CD14-positive monocyte (primary cell): ENCODE results near the gene C11orf98. TPM values are rescaled to one million over a fixed set of nuclear protein-coding genes. Genes with fewer than 3 reads are reported as not detected.

Experiments used
- DNase-seq, 3 donors: peaks; one replicate each; pipeline ENCODE4 v3.0.0-alpha.2; 2011 to 2022
- H2AFZ ChIP-seq: 2 replicates; pipeline ENCODE4 v1.6.0; 2012; ENCODE audit warnings: mild to moderate bottlenecking, low read depth, low read length, inconsistent platforms; ENCODE audit not compliant: insufficient read depth, poor library complexity, severe bottlenecking
- H3K27ac ChIP-seq, 2 donors: 1 replicate in 1 of 2; 2 replicates in 1 of 2; pipeline ENCODE4 v1.5.1; 2012 to 2013; ENCODE audit warnings: low read length in 2 of 2, control low read depth in 1 of 2, inconsistent platforms in 1 of 2, low read depth in 1 of 2, mild to moderate bottlenecking in 1 of 2
- H3K27me3 ChIP-seq, 2 donors: one replicate each; pipeline versions ENCODE4 v1.6.0 to v1.6.1; 2011 to 2013; ENCODE audit warnings: low read length in 2 of 2; ENCODE audit not compliant: control insufficient read depth in 2 of 2, insufficient read depth in 2 of 2
- H3K36me3 ChIP-seq, 2 donors: replicated peaks in 1 of 2; 1 replicate in 1 of 2; 2 replicates in 1 of 2; pipeline versions ENCODE4 v1.5.1 to v1.6.1; 2012 to 2013; ENCODE audit warnings: low read length in 2 of 2, control low read depth in 1 of 2, inconsistent platforms in 1 of 2, mild to moderate bottlenecking in 1 of 2; ENCODE audit not compliant: insufficient read depth in 2 of 2, control insufficient read depth in 1 of 2
- H3K4me1 ChIP-seq, 2 donors: 1 replicate in 1 of 2; 2 replicates in 1 of 2; pipeline versions ENCODE4 v1.5.1 to v1.6.1; 2012 to 2013; ENCODE audit warnings: low read length in 2 of 2, control low read depth in 1 of 2, inconsistent platforms in 1 of 2, mild to moderate bottlenecking in 1 of 2, moderate library complexity in 1 of 2; ENCODE audit not compliant: insufficient read depth in 2 of 2, control insufficient read depth in 1 of 2
- H3K4me2 ChIP-seq: replicated peaks from 2 replicates; pipeline ENCODE3; 2012; ENCODE audit warnings: low read length, moderate library complexity, mild to moderate bottlenecking; ENCODE audit not compliant: poor library complexity, severe bottlenecking; ENCODE audit errors: extremely low read depth
- H3K4me3 ChIP-seq, 3 experiments: fragments of 200-600 bp in 1 of 3; sonication (generic) in 1 of 3; replicated peaks in 1 of 3; 1 replicate in 2 of 3; 2 replicates in 1 of 3; pipeline ENCODE4 v1.5.1; 2011 to 2013; ENCODE audit warnings: low read length in 3 of 3, mild to moderate bottlenecking in 3 of 3, control low read depth in 2 of 3, low read depth in 2 of 3, inconsistent platforms in 1 of 3, moderate library complexity in 1 of 3
- H3K79me2 ChIP-seq: 2 replicates; pipeline ENCODE4 v1.6.0; 2012; ENCODE audit warnings: mild to moderate bottlenecking, control low read depth, inconsistent platforms, low read length, moderate library complexity; ENCODE audit not compliant: insufficient read depth
- H3K9ac ChIP-seq: 2 replicates; pipeline ENCODE4 v1.6.0; 2017; ENCODE audit warnings: low read length, mild to moderate bottlenecking; ENCODE audit not compliant: insufficient read depth, poor library complexity, severe bottlenecking
- H3K9me3 ChIP-seq, 2 donors: replicated peaks in 1 of 2; 1 replicate in 1 of 2; 2 replicates in 1 of 2; pipeline versions ENCODE4 v1.5.1 to v1.6.1; 2012 to 2013; ENCODE audit warnings: low read length in 2 of 2, control low read depth in 1 of 2; ENCODE audit not compliant: control insufficient read depth in 1 of 2, insufficient read depth in 1 of 2
- H4K20me1 ChIP-seq: 2 replicates; pipeline ENCODE4 v1.6.0; 2012; ENCODE audit warnings: mild to moderate bottlenecking, low read length, control low read depth, moderate library complexity; ENCODE audit not compliant: insufficient read depth
- H3K27ac Mint-ChIP-seq, 7 donors: one replicate each; pipeline ENCODE4 v1.8.0; 2020; ENCODE audit warnings: mild to moderate bottlenecking in 7 of 7, mixed read lengths in 7 of 7, moderate library complexity in 6 of 7, inconsistent platforms in 2 of 7
- H3K27me3 Mint-ChIP-seq, 3 donors: one replicate each; pipeline ENCODE4 v1.8.0; 2021 to 2022; ENCODE audit warnings: low read depth in 3 of 3, mild to moderate bottlenecking in 3 of 3, mixed read lengths in 3 of 3, moderate library complexity in 3 of 3, inconsistent platforms in 1 of 3
- H3K36me3 Mint-ChIP-seq, 2 donors: one replicate each; pipeline ENCODE4 v1.8.0; 2020; ENCODE audit warnings: mixed read lengths in 2 of 2, inconsistent platforms in 1 of 2, mild to moderate bottlenecking in 1 of 2
- H3K4me1 Mint-ChIP-seq: one replicate; pipeline ENCODE4 v1.8.0; 2020; ENCODE audit warnings: mild to moderate bottlenecking, mixed read lengths
- H3K4me3 Mint-ChIP-seq, 2 donors: one replicate each; pipeline ENCODE4 v1.8.0; 2020; ENCODE audit warnings: mild to moderate bottlenecking in 2 of 2, mixed read lengths in 2 of 2, moderate library complexity in 1 of 2
- H3K9me3 Mint-ChIP-seq, 7 donors: one replicate each; pipeline ENCODE4 v1.8.0; 2020 to 2022; ENCODE audit warnings: mixed read lengths in 7 of 7, mild to moderate bottlenecking in 6 of 7, moderate library complexity in 6 of 7, inconsistent platforms in 2 of 7
- CTCF ChIP-seq: fragments of 200-600 bp; IDR thresholded peaks from one replicate; pipeline ENCODE4 v1.8.0; 2022; ENCODE audit warnings: antibody characterized with exemption, mild to moderate bottlenecking
- WGBS: methylation state at CpG from one replicate; pipeline ENCODE4 v1.1.5; 2013; ENCODE audit warnings: missing lambda C conversion rate; ENCODE audit not compliant: insufficient coverage; 5-methylcytosine and 5-hydroxymethylcytosine counted together
- intact Hi-C, 2 donors: fragments of 100-400 bp; cut with micrococcal nuclease; formaldehyde crosslinking; loops; one replicate each; pipeline versions ENCODE4 v1.15.0 to v1.15.1; 2023
- polyA plus RNA-seq, 3 donors: library from polyadenylated mRNA; depleted of rRNA in 1 of 3; unstranded in 2 of 3; stranded (reverse) in 1 of 3; fragments of 300-500 nt in 2 of 3; fragments of >200 nt in 1 of 3; fragmentation: Illumina TruSeq in 2 of 3; gene quantifications; 1 replicate in 2 of 3; 2 replicates in 1 of 3; pipeline ENCODE4 v1.2.3, GENCODE V29; 2012 to 2021
- small RNA-seq: library from RNA; depleted of rRNA; stranded (forward); fragments of <200 nt; gene quantifications from one replicate; pipeline ENCODE3, GENCODE V24; 2012; ENCODE audit warnings: low read depth; ENCODE audit not compliant: insufficient read length

Gene C11orf98
- polyA plus RNA-seq, 3 donors = 25.9 to 78.2 (median 74.6) TPM

- intact Hi-C loops = loop anchor here in 1 of 2 donors (10.0 kb wide), 1 partner anchor 241 kb away; no protein-coding TSS in a partner anchor
- Histone ChIP-seq H3K27me3 (no peaks in the 10 kb centered on the region), H3K79me2 (peaks cover 16% of the 10 kb centered on the region), H3K4me2 (peak overlapping the region; percentile 91), H3K9me3 (no peaks in the 10 kb centered on the region), H3K4me3 (peak overlapping the region in 1 of 3 experiments; percentile 98), H2AFZ (peak overlapping the region; percentile 94), H3K4me1 (peaks cover 19 to 28% of the 10 kb centered on the region in 2 donors), H3K36me3 (peaks cover 19 to 47% of the 10 kb centered on the region in 2 donors), H4K20me1 (no peaks in the 10 kb centered on the region), H3K9ac (no peak overlapping the region), H3K27ac (peak overlapping the region; percentile 13 to 86)
- Mint-ChIP-seq H3K9me3 (peaks cover 0 to 2% (median 0%) of the 10 kb centered on the region in 7 donors), H3K36me3 (peaks cover 40 to 58% of the 10 kb centered on the region in 2 donors), H3K27me3 (peaks cover 0 to 2% (median 0%) of the 10 kb centered on the region in 3 donors), H3K4me1 (peaks cover 24% of the 10 kb centered on the region), H3K4me3 (peak overlapping the region in 1 of 2 donors; percentile 66), H3K27ac (peak overlapping the region in 6 of 7 donors; percentile 8 to 85 (median 62))
- WGBS = 81% methylated on average over 14 of the region's 15 CpGs
- no peak for DNase-seq
- no peak for TF ChIP-seq CTCF
Measured at GRCh38 chr11:62613291-62613778, 51.7 kb downstream of the C11orf98 start.

Small RNA genes within 50 kb of the gene (small RNA-seq; reads per million reads assigned to genes)
- not detected for gene SNORA57

Other genes with a start within 250 kb of the C11orf98 start
- not detected for gene SCGB1A1, start 246.2 kb downstream of the C11orf98 start, polyA plus RNA-seq
- gene AHNAK, start 118.4 kb downstream of the C11orf98 start, polyA plus RNA-seq = 100 to 1,000 TPM in 2 of 3 donors, 10 to 100 TPM in 1; 80.0 to 201 (median 103) TPM
- 100 to 1,000 TPM; 490 to 603 (median 491) TPM for gene EEF1G, start 91.3 kb downstream of the C11orf98 start, polyA plus RNA-seq
- gene TUT1, start 73.7 kb downstream of the C11orf98 start, polyA plus RNA-seq = 10 to 100 TPM in 1 of 3 donors, 1 to 10 TPM in 2; 1.8 to 16.3 (median 2.1) TPM
- 10 to 100 TPM; 14.0 to 38.6 (median 17.6) TPM for gene MTA2, start 63.3 kb downstream of the C11orf98 start, polyA plus RNA-seq
- gene EML3, start 52.4 kb downstream of the C11orf98 start, polyA plus RNA-seq = 100 to 1,000 TPM in 1 of 3 donors, 10 to 100 TPM in 1, 1 to 10 TPM in 1; 7.2 to 131 (median 10.6) TPM
- 1 to 10 TPM in 1 of 3 donors, under 1 TPM in 2; 0.51 to 1.4 (median 0.75) TPM for gene ROM1, start 52.0 kb downstream of the C11orf98 start, polyA plus RNA-seq
- 10 to 100 TPM; 18.5 to 44.9 (median 19.0) TPM for gene B3GAT3, start 43.2 kb downstream of the C11orf98 start, polyA plus RNA-seq
- 100 to 1,000 TPM in 2 of 3 donors, 10 to 100 TPM in 1; 99.7 to 116 (median 109) TPM for gene GANAB, start 18.6 kb downstream of the C11orf98 start, polyA plus RNA-seq
- 10 to 100 TPM in 1 of 3 donors, 1 to 10 TPM in 2; 4.2 to 16.0 (median 9.9) TPM for gene INTS5, start 11.9 kb downstream of the C11orf98 start, polyA plus RNA-seq
- gene CSKMT, start 102 bp upstream of the C11orf98 start, polyA plus RNA-seq = 1 to 10 TPM in 2 of 3 donors, under 1 TPM in 1; 0.73 to 4.9 (median 1.4) TPM
- gene UQCC3, start 6.5 kb upstream of the C11orf98 start, polyA plus RNA-seq = 1 to 10 TPM; 3.3 to 7.9 (median 7.2) TPM
- 1 to 10 TPM; 1.9 to 9.1 (median 2.9) TPM for gene LBHD1, start 7.1 kb upstream of the C11orf98 start, polyA plus RNA-seq
- gene UBXN1, start 13.9 kb upstream of the C11orf98 start, polyA plus RNA-seq = 100 to 1,000 TPM in 2 of 3 donors, 10 to 100 TPM in 1; 93.9 to 147 (median 106) TPM
- not detected for gene LRRN4CL, start 24.3 kb upstream of the C11orf98 start, polyA plus RNA-seq
- 10 to 100 TPM; 43.5 to 65.7 (median 63.3) TPM for gene BSCL2, start 42.2 kb upstream of the C11orf98 start, polyA plus RNA-seq
- under 1 TPM in 1 of 3 donors, not detected in 2; 0.23 TPM for gene GNG3, start 42.5 kb upstream of the C11orf98 start, polyA plus RNA-seq
- 10 to 100 TPM in 1 of 3 donors, under 1 TPM in 2; 0.33 to 13.8 (median 0.88) TPM for gene HNRNPUL2, start 62.2 kb upstream of the C11orf98 start, polyA plus RNA-seq
- gene TTC9C, start 63.3 kb upstream of the C11orf98 start, polyA plus RNA-seq = 10 to 100 TPM; 17.9 to 21.6 (median 20.4) TPM
- 1 to 10 TPM; 1.7 to 4.5 (median 2.0) TPM for gene ZBTB3, start 89.0 kb upstream of the C11orf98 start, polyA plus RNA-seq
- gene POLR2G, start 96.4 kb upstream of the C11orf98 start, polyA plus RNA-seq = 100 to 1,000 TPM; 162 to 243 (median 231) TPM
- 10 to 100 TPM in 1 of 3 donors, 1 to 10 TPM in 2; 5.1 to 35.5 (median 5.3) TPM for gene TAF6L, start 106.2 kb upstream of the C11orf98 start, polyA plus RNA-seq
- 100 to 1,000 TPM in 2 of 3 donors, 10 to 100 TPM in 1; 95.8 to 236 (median 220) TPM for gene TMEM179B, start 122.2 kb upstream of the C11orf98 start, polyA plus RNA-seq
- gene TMEM223, start 126.8 kb upstream of the C11orf98 start, polyA plus RNA-seq = 10 to 100 TPM in 2 of 3 donors, 1 to 10 TPM in 1; 5.7 to 20.4 (median 19.6) TPM
- gene NXF1, start 140.2 kb upstream of the C11orf98 start, polyA plus RNA-seq = 100 to 1,000 TPM in 1 of 3 donors, 10 to 100 TPM in 2; 50.1 to 748 (median 70.6) TPM
- gene STX5, start 166.8 kb upstream of the C11orf98 start, polyA plus RNA-seq = 10 to 100 TPM; 36.4 to 39.6 (median 38.5) TPM
- under 1 TPM in 1 of 3 donors, not detected in 2; 0.74 TPM for gene TEX54, start 167.6 kb upstream of the C11orf98 start, polyA plus RNA-seq
- gene WDR74, start 174.4 kb upstream of the C11orf98 start, polyA plus RNA-seq = 10 to 100 TPM; 14.2 to 52.5 (median 18.4) TPM
- gene SLC3A2, start 215.7 kb upstream of the C11orf98 start, polyA plus RNA-seq = 100 to 1,000 TPM; 156 to 231 (median 189) TPM